Lower leg skin (tissue), 3 donors: ENCODE data around the gene PCDH9.

Experiments
- POLR2A ChIP-seq, 2 donors: fragments of 450-650 bp; IDR thresholded peaks; one replicate each; pipeline ENCODE4 v1.6.1; 2016 to 2017; ENCODE audit warnings: antibody characterized with exemption in 2 of 2, mild to moderate bottlenecking in 1 of 2, moderate library complexity in 1 of 2
- TF ChIP-seq, protein P1 (sequence below), 3 donors: fragments of 450-650 bp; IDR thresholded peaks; one replicate each; pipeline ENCODE4 v1.5.1; 2016; ENCODE audit warnings: antibody characterized with exemption in 3 of 3, mild to moderate bottlenecking in 3 of 3, moderate library complexity in 2 of 3

DNA sequence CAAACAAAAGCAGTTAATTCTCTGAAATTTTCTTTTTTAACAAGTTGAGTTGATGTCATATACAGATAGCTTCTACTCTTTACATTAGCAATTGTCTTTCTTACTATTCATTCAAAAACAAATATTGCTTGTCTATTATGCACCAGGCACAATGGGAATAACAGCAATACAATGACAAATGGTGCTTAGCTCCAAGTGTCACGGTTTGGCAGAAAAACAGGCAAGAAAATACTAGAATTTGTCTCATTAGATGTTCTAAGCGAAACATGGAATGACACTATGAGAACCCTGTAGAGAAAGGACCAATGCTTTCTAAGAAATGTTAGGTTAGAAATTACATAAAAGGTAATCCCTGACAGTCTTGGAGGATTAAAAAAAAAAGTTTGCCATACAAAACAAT, 187.6 kb downstream of the PCDH9 start:
- TF ChIP-seq, protein P1, sequence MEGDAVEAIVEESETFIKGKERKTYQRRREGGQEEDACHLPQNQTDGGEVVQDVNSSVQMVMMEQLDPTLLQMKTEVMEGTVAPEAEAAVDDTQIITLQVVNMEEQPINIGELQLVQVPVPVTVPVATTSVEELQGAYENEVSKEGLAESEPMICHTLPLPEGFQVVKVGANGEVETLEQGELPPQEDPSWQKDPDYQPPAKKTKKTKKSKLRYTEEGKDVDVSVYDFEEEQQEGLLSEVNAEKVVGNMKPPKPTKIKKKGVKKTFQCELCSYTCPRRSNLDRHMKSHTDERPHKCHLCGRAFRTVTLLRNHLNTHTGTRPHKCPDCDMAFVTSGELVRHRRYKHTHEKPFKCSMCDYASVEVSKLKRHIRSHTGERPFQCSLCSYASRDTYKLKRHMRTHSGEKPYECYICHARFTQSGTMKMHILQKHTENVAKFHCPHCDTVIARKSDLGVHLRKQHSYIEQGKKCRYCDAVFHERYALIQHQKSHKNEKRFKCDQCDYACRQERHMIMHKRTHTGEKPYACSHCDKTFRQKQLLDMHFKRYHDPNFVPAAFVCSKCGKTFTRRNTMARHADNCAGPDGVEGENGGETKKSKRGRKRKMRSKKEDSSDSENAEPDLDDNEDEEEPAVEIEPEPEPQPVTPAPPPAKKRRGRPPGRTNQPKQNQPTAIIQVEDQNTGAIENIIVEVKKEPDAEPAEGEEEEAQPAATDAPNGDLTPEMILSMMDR (IDR thresholded peaks at IDR 0.05), result no peak
- no peak for TF ChIP-seq POLR2A (IDR thresholded peaks at IDR 0.05)
